GM21390 (cell line): ENCODE measurements around the gene BRD8.

Experiments used
- ATAC-seq: cut with Tn5 transposase; IDR thresholded peaks from one replicate; pipeline ENCODE4 v1.9.1; 2021; ENCODE audit not compliant: unreplicated experiment

BRD8 gene

GRCh38 chr5:138105709-138106108 lies 72.7 kb downstream of the BRD8 start:
- ATAC-seq = no peak

- no peak for ATAC-seq
These were observed 75.2 kb downstream of the BRD8 start for GRCh38 chr5:138103319-138103637.

- ATAC-seq = no peak
These were observed 75.7 kb downstream of the BRD8 start for GRCh38 chr5:138102454-138103318.

DNA sequence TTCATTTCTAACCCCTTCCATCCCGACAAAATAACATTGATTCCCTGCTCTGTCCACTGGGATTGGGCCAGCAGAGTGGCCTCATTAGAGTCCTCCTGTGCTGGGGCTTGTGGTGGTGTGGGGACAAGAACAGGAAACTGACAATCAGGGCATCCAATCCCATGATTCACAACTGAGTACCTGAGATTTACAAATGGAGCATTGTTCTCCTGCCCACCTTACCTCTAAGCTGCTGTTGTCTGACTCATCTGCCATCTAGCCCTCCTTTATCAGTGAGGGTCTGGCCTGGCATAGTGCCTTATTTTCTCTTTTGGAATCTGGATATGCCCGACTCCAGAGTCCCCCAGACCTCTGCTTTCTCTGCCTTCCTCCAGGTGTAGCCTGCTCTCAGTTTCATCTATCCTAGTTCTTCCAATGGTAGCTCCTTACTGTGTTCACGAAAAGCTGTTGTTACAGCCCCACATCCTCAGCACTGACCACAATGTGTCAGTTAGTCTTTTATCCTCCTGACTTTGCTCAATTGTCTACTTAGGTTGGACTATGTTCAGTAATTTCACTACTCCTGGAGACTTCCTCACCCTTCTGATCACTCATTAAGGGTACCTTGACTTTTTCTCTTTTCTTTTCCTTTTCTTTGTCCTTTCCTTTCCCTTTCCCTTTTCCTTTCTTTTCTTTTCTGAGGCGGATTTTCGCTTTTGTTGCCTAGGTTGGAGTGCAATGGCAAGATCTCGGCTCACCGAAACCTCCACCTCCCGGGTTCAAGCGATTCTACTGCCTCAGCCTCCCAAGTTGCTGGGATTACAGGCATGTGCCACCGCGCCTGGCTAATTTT lies 81.2 kb downstream of the BRD8 start:
- ATAC-seq = no peak

DNA sequence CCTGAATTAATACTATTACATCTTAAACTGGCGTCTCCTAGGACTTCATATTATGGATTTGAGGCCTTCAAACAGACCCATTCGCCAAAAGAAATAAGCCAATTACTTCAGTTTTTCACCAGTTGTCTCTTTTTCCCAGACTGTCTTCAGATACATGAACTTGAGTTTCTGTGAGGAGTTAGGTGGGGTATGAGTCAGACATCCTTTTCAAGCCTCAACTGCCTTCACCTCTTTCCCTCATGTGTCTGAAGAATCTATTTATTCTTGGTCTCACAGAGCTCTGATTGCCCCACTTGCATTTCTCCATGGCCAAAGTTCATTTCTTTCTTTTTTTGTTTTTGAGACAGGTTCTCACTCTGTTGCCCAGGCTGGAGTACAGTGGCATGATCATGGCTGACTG lies 82.1 kb downstream of the BRD8 start:
- ATAC-seq = no peak

GRCh38 chr5:138095100-138095907 lies 83.1 kb downstream of the BRD8 start:
- ATAC-seq = no peak

DNA sequence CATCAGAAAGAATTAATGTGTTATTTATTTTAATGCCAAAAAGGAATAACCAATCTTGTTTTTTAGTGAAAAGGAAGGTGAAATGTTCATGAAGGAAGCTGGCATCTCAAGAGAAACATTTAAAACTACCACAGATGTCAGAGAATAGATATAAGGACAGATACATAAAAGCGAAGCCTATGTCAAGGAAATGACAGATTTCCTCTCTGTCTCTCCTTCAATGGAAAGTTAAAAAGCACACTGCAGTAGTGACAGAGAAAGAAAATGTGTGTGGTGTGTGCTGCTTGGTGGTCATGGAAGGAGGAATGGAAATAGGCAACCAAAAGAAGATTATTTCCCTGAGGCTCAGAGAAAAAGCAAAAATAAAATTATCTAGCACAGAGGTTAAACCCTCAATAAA lies 85.4 kb downstream of the BRD8 start:
- ATAC-seq = no peak

DNA sequence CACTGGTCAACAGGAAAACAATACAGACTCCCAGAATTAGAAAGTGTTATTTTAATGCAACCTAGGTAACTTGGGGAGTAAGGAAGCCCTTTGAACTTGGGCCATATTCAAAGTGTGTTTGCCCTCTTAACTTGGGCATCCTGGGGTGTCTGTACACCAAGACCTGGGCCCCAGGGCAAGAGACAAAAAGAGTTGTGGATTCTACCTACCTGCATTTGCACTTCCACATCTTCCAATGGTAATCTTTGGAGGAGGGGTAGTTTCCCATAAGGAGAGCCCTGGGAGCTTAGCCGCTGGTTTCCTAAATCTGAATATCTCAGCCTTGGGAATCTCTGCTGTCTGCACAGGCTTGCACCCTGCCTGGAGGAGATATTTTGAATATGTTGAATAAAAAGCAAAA lies 86.1 kb downstream of the BRD8 start:
- no peak for ATAC-seq

GRCh38 chr5:138091685-138092084 lies 86.7 kb downstream of the BRD8 start:
- no peak for ATAC-seq
